Mesenchymal stem cell (in vitro differentiated cells and primary cell): ENCODE data around the gene MMP1.

Source experiments
- DNase-seq: peaks from one replicate; pipeline ENCODE4 v3.0.0-alpha.2; 2013
- H2AFZ ChIP-seq: one replicate; pipeline ENCODE4 v1.6.1; 2013; ENCODE audit warnings: low read depth, mild to moderate bottlenecking, control low read depth, inconsistent platforms, low read length, moderate library complexity
- H2AK5ac ChIP-seq: 2 replicates; pipeline ENCODE4 v1.6.1; 2013; ENCODE audit warnings: low read length, moderate library complexity, mild to moderate bottlenecking, inconsistent platforms; ENCODE audit not compliant: severe bottlenecking
- H2BK120ac ChIP-seq: one replicate; pipeline ENCODE4 v1.6.1; 2013; ENCODE audit warnings: low read depth, mild to moderate bottlenecking, inconsistent platforms, low read length, moderate library complexity
- H2BK12ac ChIP-seq, 2 experiments: one replicate each; pipeline ENCODE4 v1.6.1; 2013; ENCODE audit warnings: inconsistent platforms in 2 of 2, low read length in 2 of 2, mild to moderate bottlenecking in 2 of 2, moderate library complexity in 2 of 2, control low read depth in 1 of 2
- H2BK15ac ChIP-seq: one replicate; pipeline ENCODE4 v1.6.1; 2013; ENCODE audit warnings: mild to moderate bottlenecking, low read depth, inconsistent platforms; ENCODE audit not compliant: poor library complexity, severe bottlenecking
- H2BK5ac ChIP-seq: 2 replicates; pipeline ENCODE4 v1.6.1; 2013; ENCODE audit warnings: low read depth, mild to moderate bottlenecking, low read length, control low read depth, inconsistent platforms; ENCODE audit not compliant: poor library complexity, severe bottlenecking
- H3K14ac ChIP-seq, 2 experiments: one replicate each; pipeline ENCODE4 v1.6.1; 2013; ENCODE audit warnings: inconsistent platforms in 2 of 2, low read length in 2 of 2, control low read depth in 1 of 2, mild to moderate bottlenecking in 1 of 2, moderate library complexity in 1 of 2
- H3K18ac ChIP-seq, 2 experiments: one replicate each; pipeline ENCODE4 v1.6.1; 2013; ENCODE audit warnings: inconsistent platforms in 2 of 2, low read length in 2 of 2, control low read depth in 1 of 2, low read depth in 1 of 2, mild to moderate bottlenecking in 1 of 2
- H3K23ac ChIP-seq, 2 experiments: one replicate each; pipeline ENCODE4 v1.6.1; 2013; ENCODE audit warnings: inconsistent platforms in 2 of 2, low read length in 2 of 2, mild to moderate bottlenecking in 2 of 2, moderate library complexity in 2 of 2, control low read depth in 1 of 2
- H3K27ac ChIP-seq: 2 replicates; pipeline ENCODE4 v1.5.1; 2013; ENCODE audit warnings: mild to moderate bottlenecking, moderate library complexity, low read length, control low read depth, inconsistent platforms; ENCODE audit not compliant: poor library complexity, severe bottlenecking
- H3K27me3 ChIP-seq, 2 experiments: 2 replicates each; pipeline versions ENCODE4 v1.6.1 to v1.7.0; 2013; ENCODE audit warnings: low read length in 2 of 2, mild to moderate bottlenecking in 2 of 2, moderate library complexity in 2 of 2, control low read depth in 1 of 2, inconsistent platforms in 1 of 2; ENCODE audit not compliant: control insufficient read depth in 1 of 2, insufficient read depth in 1 of 2
- H3K36me3 ChIP-seq, 2 experiments: 2 replicates each; pipeline versions ENCODE4 v1.6.1 to v1.7.0; 2013; ENCODE audit warnings: low read length in 2 of 2, control low read depth in 1 of 2, inconsistent platforms in 1 of 2, low read depth in 1 of 2, mild to moderate bottlenecking in 1 of 2; ENCODE audit not compliant: insufficient read depth in 2 of 2, control insufficient read depth in 1 of 2
- H3K4ac ChIP-seq, 2 experiments: one replicate each; pipeline ENCODE4 v1.6.1; 2013; ENCODE audit warnings: inconsistent platforms in 2 of 2, low read length in 2 of 2, mild to moderate bottlenecking in 2 of 2, moderate library complexity in 2 of 2, control low read depth in 1 of 2, low read depth in 1 of 2
- H3K4me1 ChIP-seq: 2 replicates; pipeline ENCODE4 v1.6.1; 2013; ENCODE audit warnings: low read depth, low read length, control low read depth; ENCODE audit not compliant: control insufficient read depth, insufficient read depth
- H3K4me2 ChIP-seq: 2 replicates; pipeline ENCODE4 v1.6.1; 2013; ENCODE audit warnings: low read length, mild to moderate bottlenecking, inconsistent platforms; ENCODE audit not compliant: poor library complexity, severe bottlenecking
- H3K4me3 ChIP-seq, 2 experiments: 2 replicates each; pipeline versions ENCODE4 v1.5.1 to v1.7.0; 2013; ENCODE audit warnings: low read length in 2 of 2, mild to moderate bottlenecking in 2 of 2, control low read depth in 1 of 2, low read depth in 1 of 2; ENCODE audit not compliant: insufficient read depth in 1 of 2
- H3K79me1 ChIP-seq: replicated peaks from 2 replicates; pipeline ENCODE4 v1.6.1; 2013; ENCODE audit warnings: mild to moderate bottlenecking, control low read depth, low read length, inconsistent platforms; ENCODE audit not compliant: poor library complexity, severe bottlenecking
- H3K9ac ChIP-seq: 2 replicates; pipeline ENCODE4 v1.7.0; 2013; ENCODE audit warnings: mild to moderate bottlenecking, low read length, moderate library complexity
- H3K9me3 ChIP-seq: 2 replicates; pipeline ENCODE4 v1.7.0; 2013; ENCODE audit warnings: mild to moderate bottlenecking, low read length; ENCODE audit not compliant: control insufficient read depth
- H4K8ac ChIP-seq: one replicate; pipeline ENCODE4 v1.6.1; 2013; ENCODE audit warnings: inconsistent platforms, mild to moderate bottlenecking, low read length, moderate library complexity
- H4K91ac ChIP-seq: one replicate; pipeline ENCODE4 v1.6.1; 2013; ENCODE audit warnings: mild to moderate bottlenecking, low read length, inconsistent platforms
- WGBS: methylation state at CpG from one replicate; pipeline ENCODE4 v1.1.7; 2013; ENCODE audit warnings: mixed read lengths; 5-methylcytosine and 5-hydroxymethylcytosine counted together

Gene MMP1

DNA sequence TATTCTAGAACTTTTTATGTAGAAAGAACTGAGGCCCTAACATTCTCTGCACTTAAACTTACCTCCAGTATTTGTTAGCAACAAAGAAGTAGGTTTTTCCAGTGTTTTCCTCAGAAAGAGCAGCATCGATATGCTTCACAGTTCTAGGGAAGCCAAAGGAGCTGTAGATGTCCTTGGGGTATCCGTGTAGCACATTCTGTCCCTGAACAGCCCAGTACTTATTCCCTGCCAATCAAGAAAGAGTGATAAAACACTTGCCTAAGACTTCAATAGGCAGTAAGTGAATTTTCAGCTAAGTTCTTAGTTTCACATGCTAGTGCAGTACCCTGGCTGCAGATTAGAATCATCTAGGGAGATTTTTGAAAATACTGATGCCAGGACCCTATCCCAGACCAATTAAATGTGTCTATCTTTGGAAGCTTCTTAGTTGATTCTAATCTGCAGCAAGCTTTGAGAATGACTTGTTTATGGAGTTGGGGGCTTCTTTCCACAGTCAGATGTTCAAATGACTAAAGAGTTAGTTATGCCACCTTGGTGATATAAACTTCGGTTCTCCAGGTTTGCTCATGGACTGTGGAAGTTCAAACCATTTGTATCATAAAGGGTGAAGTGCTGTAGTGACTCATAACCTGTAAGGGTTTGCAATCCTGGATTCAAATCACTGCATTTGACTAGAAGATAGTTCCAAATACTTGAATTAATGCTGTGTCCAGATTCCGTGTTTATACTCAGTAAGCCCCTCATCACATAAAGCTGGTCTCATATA, 6.5 kb downstream of the MMP1 start:
- Histone ChIP-seq H2AFZ (no peak overlapping the region), H3K36me3 (peaks cover 0 to 10% of the 10 kb centered on the region in 2 experiments), H3K27ac (no peak overlapping the region), H3K4me3 (no peak overlapping the region), H2BK12ac (no peak overlapping the region), H3K9ac (no peak overlapping the region), H3K79me1 (no peaks in the 10 kb centered on the region), H3K23ac (no peak overlapping the region), H3K4me1 (peaks cover 1% of the 10 kb centered on the region), H3K9me3 (no peaks in the 10 kb centered on the region), H2BK120ac (no peak overlapping the region), H3K4me2 (no peak overlapping the region), H2BK5ac (no peak overlapping the region), H4K8ac (no peak overlapping the region), H2AK5ac (no peak overlapping the region), H3K18ac (no peak overlapping the region), H3K14ac (no peak overlapping the region), H2BK15ac (no peak overlapping the region), H3K4ac (no peak overlapping the region), H3K27me3 (no peaks in the 10 kb centered on the region), H4K91ac (no peak overlapping the region)
- no peak for DNase-seq
- 70% methylated on average over 4 of the region's 4 CpGs for WGBS

DNA sequence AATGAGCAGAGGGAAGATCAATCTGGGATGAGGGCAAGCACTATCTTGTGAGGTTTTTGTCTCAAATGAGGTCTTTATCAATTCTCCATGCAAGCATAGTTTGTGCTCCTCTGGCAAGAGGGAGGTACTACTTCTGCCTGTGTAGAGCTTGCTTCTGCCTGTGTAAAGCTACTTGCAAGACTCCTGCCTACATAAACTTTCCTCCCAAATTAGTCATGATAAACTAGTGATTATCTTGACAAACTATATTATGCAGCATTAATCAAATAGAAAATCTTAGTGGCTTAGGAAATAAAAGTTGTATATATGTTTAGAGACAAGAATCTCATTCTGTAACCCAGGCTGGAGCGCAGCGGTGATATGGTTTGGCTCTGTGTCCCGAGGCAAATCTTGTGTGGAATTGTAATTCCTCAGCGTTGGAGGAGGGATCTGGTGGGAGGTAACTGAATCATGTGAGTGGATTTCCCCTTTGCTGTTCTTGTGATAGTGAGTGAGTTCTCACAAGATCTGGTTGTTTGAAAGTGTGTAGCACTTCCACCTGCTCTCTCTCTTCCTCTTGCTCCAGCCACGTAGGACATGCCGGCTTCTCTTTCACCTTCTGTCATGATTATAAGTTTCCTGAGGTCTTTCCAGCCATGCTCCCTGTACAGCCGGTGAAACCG, 9.5 kb downstream of the MMP1 start:
- Histone ChIP-seq H2BK5ac (no peak overlapping the region), H3K14ac (no peak overlapping the region), H2BK12ac (no peak overlapping the region), H4K8ac (no peak overlapping the region), H3K18ac (no peak overlapping the region), H2BK15ac (no peak overlapping the region), H3K4me1 (peaks cover 1% of the 10 kb centered on the region), H3K27ac (no peak overlapping the region), H2AFZ (no peak overlapping the region), H3K9me3 (no peaks in the 10 kb centered on the region), H3K36me3 (peaks cover 0 to 2% of the 10 kb centered on the region in 2 experiments), H4K91ac (no peak overlapping the region), H3K79me1 (no peaks in the 10 kb centered on the region), H2AK5ac (no peak overlapping the region), H3K4me3 (no peak overlapping the region), H3K9ac (no peak overlapping the region), H3K23ac (no peak overlapping the region), H2BK120ac (no peak overlapping the region), H3K27me3 (no peaks in the 10 kb centered on the region), H3K4me2 (no peak overlapping the region), H3K4ac (no peak overlapping the region)
- WGBS: 94% methylated on average over 6 of the region's 8 CpGs
- no peak for DNase-seq

DNA sequence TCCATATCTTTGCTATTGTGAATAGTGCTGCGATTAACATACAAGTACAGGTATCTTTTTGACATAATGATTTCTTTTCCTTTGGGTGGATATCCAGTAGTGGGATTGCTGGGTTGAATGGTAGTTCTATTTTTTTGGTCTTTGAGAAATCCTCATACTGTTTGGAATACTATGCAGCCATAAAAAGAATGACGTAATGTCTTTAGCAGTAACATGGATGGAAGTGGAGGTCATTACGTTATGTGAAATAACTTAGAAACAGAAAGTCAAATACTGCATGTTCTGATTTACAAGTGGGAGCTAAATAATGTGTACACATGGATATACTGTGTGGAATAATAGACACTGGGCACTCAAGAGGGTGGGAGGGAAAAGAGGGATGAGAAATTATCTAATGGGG, 13.6 kb downstream of the MMP1 start:
- peaks cover 2% of the 10 kb centered on the region for H3K4me1 ChIP-seq
- H3K4me2 ChIP-seq: no peak overlapping the region
- H2BK15ac ChIP-seq: no peak overlapping the region
- H3K4ac ChIP-seq: no peak overlapping the region
- H3K9ac ChIP-seq: no peak overlapping the region
- H3K18ac ChIP-seq: no peak overlapping the region
- H3K9me3 ChIP-seq: no peaks in the 10 kb centered on the region
- H3K79me1 ChIP-seq: no peaks in the 10 kb centered on the region
- H4K8ac ChIP-seq: no peak overlapping the region
- no peak overlapping the region for H3K14ac ChIP-seq
- no peak overlapping the region for H2BK120ac ChIP-seq
- DNase-seq: no peak
- WGBS: 99% methylated on average over 3 of the region's 3 CpGs
- no peak overlapping the region for H2AFZ ChIP-seq
- H4K91ac ChIP-seq: no peak overlapping the region
- no peaks in the 10 kb centered on the region for H3K36me3 ChIP-seq
- H2BK12ac ChIP-seq: no peak overlapping the region
- H2AK5ac ChIP-seq: no peak overlapping the region
- no peak overlapping the region for H3K4me3 ChIP-seq
- H3K23ac ChIP-seq: no peak overlapping the region
- no peak overlapping the region for H3K27ac ChIP-seq
- H3K27me3 ChIP-seq: no peaks in the 10 kb centered on the region
- no peak overlapping the region for H2BK5ac ChIP-seq

DNA sequence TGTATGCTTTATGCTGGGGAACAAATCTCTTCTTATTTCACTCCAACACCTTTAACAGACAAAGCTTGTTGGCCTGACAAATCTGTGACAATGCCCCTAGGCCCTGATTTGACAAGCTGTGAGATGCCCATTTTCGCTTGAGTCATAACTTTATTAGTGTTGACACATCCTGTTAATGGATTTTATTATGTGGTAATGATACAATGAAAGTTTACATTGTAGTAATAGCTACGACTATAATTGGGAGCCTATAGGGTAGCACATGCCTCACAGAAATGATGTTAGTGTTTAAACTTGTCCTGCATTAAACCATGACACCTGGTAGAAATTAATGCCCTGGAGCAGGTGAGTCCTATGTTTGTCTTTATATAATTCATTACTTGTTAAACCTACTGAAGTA, 14.2 kb downstream of the MMP1 start:
- no peak overlapping the region for H3K9ac ChIP-seq
- H4K91ac ChIP-seq: no peak overlapping the region
- H2AFZ ChIP-seq: no peak overlapping the region
- no peak overlapping the region for H3K18ac ChIP-seq
- no peak overlapping the region for H3K4ac ChIP-seq
- no peaks in the 10 kb centered on the region for H3K27me3 ChIP-seq
- H4K8ac ChIP-seq: no peak overlapping the region
- WGBS: 100% methylated on average over 2 of the region's 2 CpGs
- no peak for DNase-seq
- no peaks in the 10 kb centered on the region for H3K36me3 ChIP-seq
- H2BK5ac ChIP-seq: no peak overlapping the region
- H3K79me1 ChIP-seq: no peaks in the 10 kb centered on the region
- H3K23ac ChIP-seq: no peak overlapping the region
- no peak overlapping the region for H2AK5ac ChIP-seq
- no peak overlapping the region for H3K4me2 ChIP-seq
- H3K14ac ChIP-seq: no peak overlapping the region
- no peak overlapping the region for H2BK120ac ChIP-seq
- no peak overlapping the region for H2BK12ac ChIP-seq
- no peak overlapping the region for H2BK15ac ChIP-seq
- H3K27ac ChIP-seq: no peak overlapping the region
- peaks cover 2% of the 10 kb centered on the region for H3K4me1 ChIP-seq
- H3K4me3 ChIP-seq: no peak overlapping the region
- H3K9me3 ChIP-seq: no peaks in the 10 kb centered on the region
